ENCODE measurements around the gene FRY. TPM values are rescaled to one million over a fixed set of nuclear protein-coding genes. Genes with fewer than 3 reads are reported as not detected.

The FRY gene
- total and polyA plus RNA-seq, 9 of the 15 experiments (the other 6 are each of a cell fraction or from before 2014, with no cell fraction given): 0.03 to 0.31 (median 0.11) TPM; not detected in 3

- TF ChIP-seq, protein P1, sequence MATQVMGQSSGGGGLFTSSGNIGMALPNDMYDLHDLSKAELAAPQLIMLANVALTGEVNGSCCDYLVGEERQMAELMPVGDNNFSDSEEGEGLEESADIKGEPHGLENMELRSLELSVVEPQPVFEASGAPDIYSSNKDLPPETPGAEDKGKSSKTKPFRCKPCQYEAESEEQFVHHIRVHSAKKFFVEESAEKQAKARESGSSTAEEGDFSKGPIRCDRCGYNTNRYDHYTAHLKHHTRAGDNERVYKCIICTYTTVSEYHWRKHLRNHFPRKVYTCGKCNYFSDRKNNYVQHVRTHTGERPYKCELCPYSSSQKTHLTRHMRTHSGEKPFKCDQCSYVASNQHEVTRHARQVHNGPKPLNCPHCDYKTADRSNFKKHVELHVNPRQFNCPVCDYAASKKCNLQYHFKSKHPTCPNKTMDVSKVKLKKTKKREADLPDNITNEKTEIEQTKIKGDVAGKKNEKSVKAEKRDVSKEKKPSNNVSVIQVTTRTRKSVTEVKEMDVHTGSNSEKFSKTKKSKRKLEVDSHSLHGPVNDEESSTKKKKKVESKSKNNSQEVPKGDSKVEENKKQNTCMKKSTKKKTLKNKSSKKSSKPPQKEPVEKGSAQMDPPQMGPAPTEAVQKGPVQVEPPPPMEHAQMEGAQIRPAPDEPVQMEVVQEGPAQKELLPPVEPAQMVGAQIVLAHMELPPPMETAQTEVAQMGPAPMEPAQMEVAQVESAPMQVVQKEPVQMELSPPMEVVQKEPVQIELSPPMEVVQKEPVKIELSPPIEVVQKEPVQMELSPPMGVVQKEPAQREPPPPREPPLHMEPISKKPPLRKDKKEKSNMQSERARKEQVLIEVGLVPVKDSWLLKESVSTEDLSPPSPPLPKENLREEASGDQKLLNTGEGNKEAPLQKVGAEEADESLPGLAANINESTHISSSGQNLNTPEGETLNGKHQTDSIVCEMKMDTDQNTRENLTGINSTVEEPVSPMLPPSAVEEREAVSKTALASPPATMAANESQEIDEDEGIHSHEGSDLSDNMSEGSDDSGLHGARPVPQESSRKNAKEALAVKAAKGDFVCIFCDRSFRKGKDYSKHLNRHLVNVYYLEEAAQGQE (IDR thresholded peaks at IDR 0.05; ENCODE audit: borderline replicate concordance): no peak
- TF ChIP-seq, protein P1 (CRISPR knock-in tag; IDR thresholded peaks at IDR 0.05; ENCODE audit: low read depth): no peak
- TF ChIP-seq, protein P2, sequence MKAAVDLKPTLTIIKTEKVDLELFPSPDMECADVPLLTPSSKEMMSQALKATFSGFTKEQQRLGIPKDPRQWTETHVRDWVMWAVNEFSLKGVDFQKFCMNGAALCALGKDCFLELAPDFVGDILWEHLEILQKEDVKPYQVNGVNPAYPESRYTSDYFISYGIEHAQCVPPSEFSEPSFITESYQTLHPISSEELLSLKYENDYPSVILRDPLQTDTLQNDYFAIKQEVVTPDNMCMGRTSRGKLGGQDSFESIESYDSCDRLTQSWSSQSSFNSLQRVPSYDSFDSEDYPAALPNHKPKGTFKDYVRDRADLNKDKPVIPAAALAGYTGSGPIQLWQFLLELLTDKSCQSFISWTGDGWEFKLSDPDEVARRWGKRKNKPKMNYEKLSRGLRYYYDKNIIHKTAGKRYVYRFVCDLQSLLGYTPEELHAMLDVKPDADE (conservative IDR thresholded peaks at IDR 0.05; ENCODE audit: control insufficient read depth, low read depth, low read length): no peak
Observed at GRCh38 chr13:32037471-32037870, 5.9 kb downstream of the FRY start (continued).

Data from K562 (cell line).